ENCODE measurements around the gene XNDC1N.

GRCh38 chr11:71936825-71937224 is 8.4 kb upstream of the XNDC1N start:
- no peak for TF ChIP-seq CTCF (IDR thresholded peaks at IDR 0.05)
- no peak for TF ChIP-seq POLR2A (IDR thresholded peaks at IDR 0.05)

Measured in breast epithelium (tissue), 3 donors.